HepG2 (cell line): ENCODE measurements around the gene TDP2. TPM values are rescaled to one million over a fixed set of nuclear protein-coding genes. Genes with fewer than 3 reads are reported as not detected.
A peak's percentile ranks its signal among the peaks of the same experiment; 100 is the strongest.

Experiments used
- CEBPG ChIP-seq: IDR thresholded peaks from 2 replicates; pipeline ENCODE4 v1.6.1; 2016
- DNMT1 ChIP-seq: sonication (generic); formaldehyde crosslinking; IDR thresholded peaks from 2 replicates; pipeline ENCODE4 v1.5.1; 2020; ENCODE audit warnings: mild to moderate bottlenecking, missing genetic modification reagents
- FUBP1 ChIP-seq: sonication (generic); formaldehyde crosslinking; IDR thresholded peaks from 2 replicates; pipeline ENCODE4 v1.5.1; 2020; ENCODE audit warnings: missing genetic modification reagents, mild to moderate bottlenecking, borderline replicate concordance
- HNRNPL ChIP-seq: fragments of 200-400 bp; formaldehyde crosslinking; IDR thresholded peaks from 2 replicates; pipeline ENCODE4 v1.6.1; 2017; ENCODE audit warnings: mild to moderate bottlenecking, low read depth, low read length
- JDP2 ChIP-seq: sonication (generic); formaldehyde crosslinking; IDR thresholded peaks from 2 replicates; pipeline ENCODE4 v1.8.1; 2022; ENCODE audit warnings: missing genetic modification reagents, borderline replicate concordance
- KAT7 ChIP-seq: IDR thresholded peaks from 2 replicates; pipeline ENCODE4 v1.6.1; 2018; ENCODE audit warnings: borderline replicate concordance, missing compliant biosample characterization
- KAT8 ChIP-seq: IDR thresholded peaks from 2 replicates; pipeline ENCODE4 v1.6.1; 2016; ENCODE audit warnings: missing genetic modification reagents, missing compliant biosample characterization
- KLF11 ChIP-seq: IDR thresholded peaks from 2 replicates; pipeline ENCODE4 v1.6.1; 2016; ENCODE audit warnings: missing compliant biosample characterization
- MAFF ChIP-seq: IDR thresholded peaks from 2 replicates; pipeline ENCODE4 v1.6.1; 2011; ENCODE audit warnings: low read depth, low read length, improper control_type of control experiment
- PLRG1 ChIP-seq: fragments of 450-650 bp; conservative IDR thresholded peaks from 2 replicates; pipeline ENCODE4 v1.6.1; 2016
- REPIN1 ChIP-seq: sonication (generic); formaldehyde crosslinking; IDR thresholded peaks from 2 replicates; pipeline ENCODE4 v1.8.0; 2022; ENCODE audit warnings: missing genetic modification reagents, low read depth, mild to moderate bottlenecking, borderline replicate concordance
- SCMH1 ChIP-seq: sonication (generic); formaldehyde crosslinking; IDR thresholded peaks from 2 replicates; pipeline ENCODE4 v1.9.0; 2021; ENCODE audit warnings: missing genetic modification reagents, mild to moderate bottlenecking, borderline replicate concordance
- SKI ChIP-seq: fragments of 450-650 bp; IDR thresholded peaks from one replicate; pipeline ENCODE4 v1.6.1; 2018; ENCODE audit warnings: mild to moderate bottlenecking; ENCODE audit not compliant: partially characterized antibody
- SRSF9 ChIP-seq: fragments of 200-400 bp; formaldehyde crosslinking; IDR thresholded peaks from 2 replicates; pipeline ENCODE4 v1.6.1; 2018; ENCODE audit warnings: borderline replicate concordance, mild to moderate bottlenecking, low read depth, low read length; ENCODE audit not compliant: insufficient read depth, poor library complexity, severe bottlenecking
- YY1 ChIP-seq: IDR thresholded peaks from 2 replicates; pipeline ENCODE4 v1.6.1; 2011; ENCODE audit warnings: low read length, low read depth, moderate library complexity, mild to moderate bottlenecking; ENCODE audit not compliant: insufficient read depth, insufficient replicate concordance
- ZFP37 ChIP-seq: sonication (generic); formaldehyde crosslinking; IDR thresholded peaks from 2 replicates; pipeline ENCODE4 v1.4.0; 2020; ENCODE audit warnings: missing genetic modification reagents, borderline replicate concordance
- ZGPAT ChIP-seq: IDR thresholded peaks from 2 replicates; pipeline ENCODE4 v1.6.1; 2016; ENCODE audit warnings: mild to moderate bottlenecking
- ZNF205 ChIP-seq: IDR thresholded peaks from 2 replicates; pipeline ENCODE4 v1.6.1; 2018; ENCODE audit warnings: missing biosample characterization, missing genetic modification reagents
- ZNF207 ChIP-seq: fragments of 450-650 bp; IDR thresholded peaks from 2 replicates; pipeline ENCODE4 v1.6.1; 2016; ENCODE audit warnings: antibody characterized with exemption, borderline replicate concordance
- ZNF431 ChIP-seq: sonication (generic); formaldehyde crosslinking; IDR thresholded peaks from 2 replicates; pipeline ENCODE4 v1.9.0; 2022; ENCODE audit warnings: missing genetic modification reagents, low read depth, mild to moderate bottlenecking, borderline replicate concordance
- ZNF644 ChIP-seq: IDR thresholded peaks from 2 replicates; pipeline ENCODE4 v1.6.1; 2016; ENCODE audit warnings: low read depth
- ZNF788 ChIP-seq: sonication (generic); formaldehyde crosslinking; IDR thresholded peaks from 2 replicates; pipeline ENCODE4 v1.5.0; 2020; ENCODE audit warnings: mild to moderate bottlenecking, missing genetic modification reagents, borderline replicate concordance
- ZNF790 ChIP-seq: sonication (generic); formaldehyde crosslinking; IDR thresholded peaks from 2 replicates; pipeline ENCODE4 v1.8.0; 2022; ENCODE audit warnings: missing genetic modification reagents, mild to moderate bottlenecking, borderline replicate concordance
- polyA plus RNA-seq, 8 experiments: library from polyadenylated mRNA; depleted of rRNA in 3 of 8; stranded (reverse) in 7 of 8; unstranded in 1 of 8; fragments of >200 nt; fragmentation: Illumina TruSeq in 4 of 8; extraction: Trizol in 4 of 8; gene quantifications; 2 replicates each; pipeline versions ENCODE4 v1.2.1 to v1.2.3, GENCODE V29; 2011 to 2016; ENCODE audit warnings: low read depth in 4 of 8, missing spikeins in 1 of 8, mixed read lengths in 1 of 8; ENCODE audit not compliant: insufficient read depth in 1 of 8
- total RNA-seq, 5 experiments: library from RNA; depleted of rRNA; stranded (reverse); fragments of >200 nt; fragmentation: Illumina TruSeq; extraction: Trizol; gene quantifications; 2 replicates each; pipeline ENCODE4 v1.2.3, GENCODE V29; 2016; ENCODE audit warnings: low read depth in 1 of 5
- TF ChIP-seq, protein P1 (sequence below): sonication (generic); formaldehyde crosslinking; IDR thresholded peaks from 2 replicates; pipeline ENCODE4 v1.4.0; 2020; ENCODE audit warnings: missing genetic modification reagents, mild to moderate bottlenecking, borderline replicate concordance

TDP2 gene
- total and polyA plus RNA-seq, 2 of the 13 experiments (the other 11 are each of a cell fraction or from before 2014, with no cell fraction given) = 30.5 to 42.6 TPM

DNA sequence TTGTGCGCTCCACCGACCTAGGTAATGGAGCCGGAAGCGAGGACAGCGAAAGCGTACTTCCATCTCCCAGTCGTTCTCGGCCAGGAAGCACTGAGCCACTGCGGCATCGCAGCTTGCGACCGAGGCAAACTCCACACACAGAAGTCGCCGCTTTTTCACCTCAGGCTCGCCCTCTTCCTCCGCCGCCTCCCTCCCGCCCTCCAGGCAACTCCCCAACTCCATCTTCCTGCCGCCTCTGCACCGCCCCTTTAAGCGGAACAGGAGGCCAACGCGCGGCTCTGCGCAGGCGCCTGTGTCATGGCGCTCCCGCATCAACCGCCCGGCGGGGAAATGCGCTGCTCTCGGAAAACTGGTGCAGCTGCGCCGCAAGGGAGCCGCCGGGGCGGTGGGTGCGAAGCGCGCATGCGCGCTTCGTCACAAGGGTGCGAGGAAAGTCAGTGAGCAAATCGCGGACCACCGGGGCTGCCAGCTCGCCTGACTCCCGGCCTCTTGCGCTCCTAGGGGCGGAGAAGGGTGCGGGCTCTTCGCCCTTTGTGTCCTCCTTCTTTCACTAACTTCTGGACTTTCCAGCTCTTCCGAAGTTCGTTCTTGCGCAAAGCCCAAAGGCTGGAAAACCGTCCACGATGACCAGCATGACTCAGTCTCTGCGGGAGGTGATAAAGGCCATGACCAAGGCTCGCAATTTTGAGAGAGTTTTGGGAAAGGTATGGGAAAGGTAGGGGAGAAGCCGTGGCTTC lies at the start of gene TDP2, which contains the start of gene ACOT13 (continued):
- TF ChIP-seq ZNF431 (CRISPR knock-in tag) = peak; percentile 80; the same call in 1 of the 2 replicates
- peak; percentile 94 for TF ChIP-seq CEBPG
- TF ChIP-seq, protein P1, sequence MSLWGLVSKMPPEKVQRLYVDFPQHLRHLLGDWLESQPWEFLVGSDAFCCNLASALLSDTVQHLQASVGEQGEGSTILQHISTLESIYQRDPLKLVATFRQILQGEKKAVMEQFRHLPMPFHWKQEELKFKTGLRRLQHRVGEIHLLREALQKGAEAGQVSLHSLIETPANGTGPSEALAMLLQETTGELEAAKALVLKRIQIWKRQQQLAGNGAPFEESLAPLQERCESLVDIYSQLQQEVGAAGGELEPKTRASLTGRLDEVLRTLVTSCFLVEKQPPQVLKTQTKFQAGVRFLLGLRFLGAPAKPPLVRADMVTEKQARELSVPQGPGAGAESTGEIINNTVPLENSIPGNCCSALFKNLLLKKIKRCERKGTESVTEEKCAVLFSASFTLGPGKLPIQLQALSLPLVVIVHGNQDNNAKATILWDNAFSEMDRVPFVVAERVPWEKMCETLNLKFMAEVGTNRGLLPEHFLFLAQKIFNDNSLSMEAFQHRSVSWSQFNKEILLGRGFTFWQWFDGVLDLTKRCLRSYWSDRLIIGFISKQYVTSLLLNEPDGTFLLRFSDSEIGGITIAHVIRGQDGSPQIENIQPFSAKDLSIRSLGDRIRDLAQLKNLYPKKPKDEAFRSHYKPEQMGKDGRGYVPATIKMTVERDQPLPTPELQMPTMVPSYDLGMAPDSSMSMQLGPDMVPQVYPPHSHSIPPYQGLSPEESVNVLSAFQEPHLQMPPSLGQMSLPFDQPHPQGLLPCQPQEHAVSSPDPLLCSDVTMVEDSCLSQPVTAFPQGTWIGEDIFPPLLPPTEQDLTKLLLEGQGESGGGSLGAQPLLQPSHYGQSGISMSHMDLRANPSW (CRISPR knock-in tag) = peak; percentile 88; the same call in 1 of the 2 replicates
- TF ChIP-seq ZNF788 (CRISPR knock-in tag) = peak; percentile 94; the same call in 1 of the 2 replicates
- TF ChIP-seq REPIN1 (CRISPR knock-in tag) = peak; percentile 74; the same call in 1 of the 2 replicates
- no peak for TF ChIP-seq PLRG1
- TF ChIP-seq DNMT1 (CRISPR knock-in tag) = peak; percentile 97
- peak; percentile 98 for TF ChIP-seq ZGPAT
- no peak for TF ChIP-seq SCMH1
- no peak for TF ChIP-seq HNRNPL
- peak; percentile 98 for TF ChIP-seq ZNF790 (CRISPR knock-in tag)
- TF ChIP-seq SKI = peak; percentile 61
- no peak; the same call in 1 of the 2 replicates for TF ChIP-seq FUBP1
- peak; percentile 95; the same call in 1 of the 2 replicates for TF ChIP-seq ZNF205 (CRISPR knock-in tag)
- TF ChIP-seq KAT7 (CRISPR knock-in tag) = peak; percentile 83; the same call in 1 of the 2 replicates
- TF ChIP-seq KLF11 (CRISPR knock-in tag) = peak; percentile 98
- no peak for TF ChIP-seq ZNF207
- TF ChIP-seq SRSF9 = no peak
- TF ChIP-seq ZNF644 (CRISPR knock-in tag) = peak; percentile 83
- no peak; the same call in 1 of the 2 replicates for TF ChIP-seq JDP2 (CRISPR knock-in tag)
- peak; percentile 92 for TF ChIP-seq YY1
- 0 out of 2 replicates have a peak, but pooled peaks have one; percentile 4 for TF ChIP-seq MAFF
- no peak; the same call in 1 of the 2 replicates for TF ChIP-seq ZFP37 (CRISPR knock-in tag)
- peak; percentile 98 for TF ChIP-seq KAT8 (CRISPR knock-in tag)
